Coronary artery (tissue), 2 donors: Measurements from ENCODE around the gene HID1.
"Not testable (repeated sequence)": the region's sequence is repeated elsewhere in the genome, so short reads cannot be mapped to it uniquely, and the experiment has no call there.

Source experiments
- DNase-seq: peaks from one replicate; pipeline ENCODE4 v3.0.0-alpha.2; 2017; ENCODE audit warnings: low spot score
- H3K27ac ChIP-seq, 2 donors: fragments of 200-600 bp; sonication (generic); one replicate each; pipeline ENCODE4 v1.5.1; 2016 to 2019
- H3K4me3 ChIP-seq: fragments of 200-600 bp; sonication (generic); 2 replicates; pipeline ENCODE4 v1.5.1; 2016; ENCODE audit warnings: mild to moderate bottlenecking, moderate library complexity
- CTCF ChIP-seq: fragments of 200-600 bp; sonication (generic); IDR thresholded peaks from one replicate; pipeline ENCODE4 v1.5.1; 2019; ENCODE audit warnings: antibody characterized with exemption

The HID1 gene

DNA sequence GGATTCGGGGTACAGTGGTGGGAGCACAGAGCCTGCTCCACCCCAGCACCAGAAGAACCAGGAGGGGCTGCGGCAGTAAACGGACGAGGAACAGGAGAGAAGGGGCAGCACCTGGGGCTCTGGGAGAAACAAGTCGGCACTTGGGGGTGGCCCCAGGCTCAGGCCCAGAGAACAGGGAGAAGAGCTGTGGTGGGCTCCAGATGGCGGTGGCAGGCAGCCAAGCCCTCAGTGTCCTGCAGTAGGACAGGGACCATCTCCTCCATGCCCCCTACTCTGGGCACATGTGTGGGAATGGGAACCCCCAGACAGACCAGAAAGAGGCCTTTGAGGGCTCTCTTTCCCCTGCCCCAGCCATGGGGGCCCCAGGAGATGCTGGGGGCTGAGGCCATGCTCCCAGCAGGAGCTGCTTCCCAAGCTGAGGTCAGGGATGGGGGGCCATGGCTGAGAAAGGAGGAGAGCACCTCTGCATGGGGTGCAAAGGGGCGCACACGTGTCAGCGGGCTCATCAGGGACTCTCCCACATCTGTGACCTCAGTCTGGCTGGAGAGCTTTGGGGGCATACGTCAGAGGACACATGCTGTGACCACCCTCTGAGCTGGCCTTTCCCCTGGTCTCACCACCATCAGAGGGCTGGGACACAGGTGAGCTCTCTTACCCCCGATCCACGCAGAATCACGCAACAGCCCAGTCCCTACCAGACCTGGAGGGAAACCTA lies 56.3 kb downstream of the HID1 start:
- no peak overlapping the region for H3K4me3 ChIP-seq
- DNase-seq: no peak
- TF ChIP-seq CTCF: no peak
- H3K27ac ChIP-seq: no peak overlapping the region

GRCh38 chr17:74911423-74911822 lies 61.1 kb downstream of the HID1 start:
- not testable (repeated sequence) for H3K4me3 ChIP-seq, H3K27ac ChIP-seq, DNase-seq

DNA sequence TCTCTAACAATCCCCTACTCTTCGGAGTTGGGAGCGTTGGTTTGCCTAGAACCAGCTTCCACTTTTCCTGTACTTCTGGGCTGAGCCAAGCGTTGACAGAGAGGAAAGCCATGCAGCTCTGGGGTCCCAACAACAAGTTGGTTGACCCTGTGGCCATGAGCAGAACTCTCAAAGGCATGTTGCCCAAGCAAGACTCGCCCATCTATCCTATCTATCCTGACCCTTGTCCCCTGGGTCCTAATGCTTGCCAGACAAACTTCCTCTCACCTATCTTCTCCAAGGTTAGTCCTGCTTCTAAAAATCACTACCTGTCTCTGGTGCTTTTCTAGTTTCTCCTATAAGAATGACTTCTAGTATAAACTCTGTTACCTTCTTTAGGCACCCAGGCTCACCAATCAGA lies 63.5 kb downstream of the HID1 start:
- DNase-seq, H3K4me3 ChIP-seq: not testable (repeated sequence)

DNA sequence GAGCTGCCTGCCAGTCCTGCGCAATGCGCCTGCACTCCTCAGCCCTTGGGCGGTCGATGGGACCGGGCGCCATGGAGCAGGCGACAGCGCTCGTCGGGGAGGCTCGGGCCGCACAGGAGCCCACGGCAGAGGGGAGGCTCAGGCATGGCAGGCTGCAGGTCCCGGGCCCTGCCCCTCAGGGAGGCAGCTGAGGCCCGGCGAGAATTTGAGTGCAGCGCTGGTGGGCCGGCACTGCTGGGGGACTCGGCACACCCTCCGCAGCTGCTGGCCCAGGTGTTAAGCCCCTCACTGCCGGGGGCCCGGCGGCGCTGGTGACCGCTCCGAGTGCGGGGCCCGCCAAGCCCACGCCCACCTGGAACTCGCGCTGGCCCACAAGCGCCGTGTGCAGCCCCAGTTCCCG lies 65.5 kb downstream of the HID1 start:
- Histone ChIP-seq H3K27ac (no peak overlapping the region), H3K4me3 (no peak overlapping the region)
- DNase-seq: no peak
- TF ChIP-seq CTCF: no peak

More for the DNA sequence above, 63.5 kb downstream of the HID1 start:
- not testable (repeated sequence) for H3K27ac ChIP-seq

DNA sequence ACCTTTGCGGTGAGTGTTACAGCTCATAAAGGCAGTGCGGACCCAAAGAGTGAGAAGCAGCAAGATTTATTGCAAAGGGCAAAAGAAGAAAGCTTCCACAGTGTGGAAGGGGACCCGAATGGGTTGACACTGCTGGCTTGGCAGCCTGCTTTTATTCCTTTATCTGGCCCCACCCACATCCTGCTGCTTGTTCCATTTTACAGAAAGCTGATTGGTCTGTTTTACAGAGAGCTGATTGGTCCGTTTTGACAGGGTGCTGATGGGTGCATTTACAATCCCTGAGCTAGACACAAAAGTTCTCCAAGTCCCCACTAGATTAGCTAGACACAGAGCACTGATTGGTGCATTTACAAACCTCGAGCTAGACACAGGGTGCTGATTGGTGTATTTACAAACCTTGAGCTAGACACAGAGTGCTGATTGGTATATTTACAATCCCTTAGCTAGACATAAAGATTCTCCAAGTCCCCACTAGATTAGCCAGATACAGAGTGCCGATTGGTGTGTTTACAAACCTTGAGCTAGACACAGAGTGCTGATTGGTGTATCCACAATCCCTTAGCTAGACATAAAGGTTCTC lies 66.3 kb downstream of the HID1 start:
- H3K4me3 ChIP-seq, H3K27ac ChIP-seq, DNase-seq: not testable (repeated sequence)

GRCh38 chr17:74904687-74905409 lies 67.7 kb downstream of the HID1 start:
- TF ChIP-seq CTCF: no peak
- Histone ChIP-seq H3K4me3 (no peak overlapping the region), H3K27ac (no peak overlapping the region)
- no peak for DNase-seq

DNA sequence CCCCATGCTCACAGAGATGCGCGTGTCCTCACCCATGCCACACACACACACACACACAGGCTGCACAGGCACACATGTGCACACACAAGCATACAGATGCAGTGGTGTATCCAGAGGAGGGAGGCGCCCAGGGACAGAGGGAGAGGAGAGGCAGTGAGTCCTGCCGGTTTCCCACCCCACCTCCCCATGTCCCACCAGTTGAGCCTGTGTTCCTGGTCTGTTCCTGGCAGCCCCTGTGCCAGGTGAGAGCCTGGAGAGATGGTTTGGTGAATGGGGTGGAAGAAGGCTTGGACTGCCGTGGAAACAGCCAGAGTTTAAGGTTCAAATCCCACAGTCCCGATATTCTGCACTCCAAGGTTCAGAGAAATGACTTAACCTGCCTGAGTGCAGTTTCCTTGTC lies 68.9 kb downstream of the HID1 start:
- H3K4me3 ChIP-seq: no peak overlapping the region
- TF ChIP-seq CTCF: no peak
- no peak for DNase-seq
- H3K27ac ChIP-seq: no peak overlapping the region

- no peak overlapping the region for H3K27ac ChIP-seq
- H3K4me3 ChIP-seq: no peak overlapping the region
- DNase-seq: no peak
- TF ChIP-seq CTCF: no peak
Observed at GRCh38 chr17:74903034-74903433, 69.5 kb downstream of the HID1 start.
